Hepatocyte (in vitro differentiated cells): ENCODE data around the gene CD4. TPM values are rescaled to one million over a fixed set of nuclear protein-coding genes. Genes with fewer than 3 reads are reported as not detected.

Experiments
- DNase-seq: peaks from one replicate; pipeline ENCODE4 v3.0.0-alpha.2; 2016; ENCODE audit warnings: low spot score
- H2AFZ ChIP-seq: fragments of 200-600 bp; sonication (generic); 2 replicates; pipeline ENCODE4 v1.6.0; 2016; ENCODE audit warnings: antibody characterized with exemption, mild to moderate bottlenecking
- H3K27ac ChIP-seq: fragments of 200-600 bp; sonication (generic); 2 replicates; pipeline ENCODE4 v1.5.1; 2016; ENCODE audit warnings: mild to moderate bottlenecking
- H3K27me3 ChIP-seq: fragments of 200-600 bp; sonication (generic); 2 replicates; pipeline ENCODE4 v1.6.1; 2016
- H3K36me3 ChIP-seq: fragments of 200-600 bp; sonication (generic); replicated peaks from 2 replicates; pipeline ENCODE4 v1.5.1; 2016; ENCODE audit warnings: low read depth; ENCODE audit not compliant: insufficient read depth
- H3K4me1 ChIP-seq: fragments of 200-600 bp; sonication (generic); 2 replicates; pipeline ENCODE4 v1.5.1; 2016; ENCODE audit warnings: mild to moderate bottlenecking, moderate library complexity; ENCODE audit not compliant: insufficient read depth
- H3K4me2 ChIP-seq: fragments of 200-600 bp; sonication (generic); 2 replicates; pipeline ENCODE4 v1.6.0; 2016
- H3K4me3 ChIP-seq: fragments of 200-600 bp; sonication (generic); 2 replicates; pipeline ENCODE4 v1.5.1; 2016; ENCODE audit warnings: mild to moderate bottlenecking
- H3K79me2 ChIP-seq: fragments of 200-600 bp; sonication (generic); 2 replicates; pipeline ENCODE4 v1.6.0; 2017; ENCODE audit warnings: mild to moderate bottlenecking
- H3K9me2 ChIP-seq: fragments of 200-600 bp; sonication (generic); replicated peaks from 2 replicates; pipeline ENCODE4 v1.6.0; 2017; ENCODE audit warnings: mild to moderate bottlenecking; ENCODE audit not compliant: insufficient read depth
- H3K9me3 ChIP-seq: fragments of 200-600 bp; sonication (generic); 2 replicates; pipeline ENCODE4 v1.5.1; 2016; ENCODE audit warnings: low read depth, mild to moderate bottlenecking
- H4K20me1 ChIP-seq: fragments of 200-600 bp; sonication (generic); 2 replicates; pipeline ENCODE4 v1.6.0; 2016; ENCODE audit warnings: mild to moderate bottlenecking; ENCODE audit not compliant: insufficient read depth, poor library complexity, severe bottlenecking
- CTCF ChIP-seq: fragments of 200-600 bp; sonication (generic); IDR thresholded peaks from 2 replicates; pipeline ENCODE4 v1.5.1; 2016; ENCODE audit warnings: antibody characterized with exemption, mild to moderate bottlenecking; ENCODE audit not compliant: poor library complexity
- EZH2 ChIP-seq: fragments of 200-600 bp; sonication (generic); IDR thresholded peaks from 2 replicates; pipeline ENCODE4 v1.6.1; 2016; ENCODE audit warnings: antibody characterized with exemption, mild to moderate bottlenecking, borderline replicate concordance
- EZH2phosphoT487 ChIP-seq: fragments of 200-600 bp; sonication (generic); IDR thresholded peaks from one replicate; pipeline ENCODE4 v1.6.1; 2018; ENCODE audit warnings: antibody characterized with exemption, mild to moderate bottlenecking, low read depth, moderate library complexity; ENCODE audit not compliant: unreplicated experiment, severe bottlenecking
- WGBS: methylation state at CpG from one replicate; pipeline ENCODE4 v1.1.6; 2016; ENCODE audit warnings: low lambda C conversion rate; ENCODE audit errors: missing lambda C conversion rate; 5-methylcytosine and 5-hydroxymethylcytosine counted together
- polyA plus RNA-seq: library from polyadenylated mRNA; unstranded; fragments of >200 nt; fragmentation: Nextera tagmentation; extraction: Ambion mirVana; gene quantifications from 2 replicates; pipeline ENCODE4 v1.2.1, GENCODE V29; 2016
- total RNA-seq: library from RNA; depleted of rRNA; stranded (reverse); fragments of >200 nt; gene quantifications from 2 replicates; pipeline ENCODE4 v1.2.3, GENCODE V29; 2014

The CD4 gene
- total and polyA plus RNA-seq, 2 experiments from 2014 or later, result 2.7 to 6.4 TPM

- Histone ChIP-seq H3K27me3 (peaks cover 5% of the 10 kb centered on the region), H3K9me3 (no peaks in the 10 kb centered on the region), H3K36me3 (no peaks in the 10 kb centered on the region), H3K9me2 (no peaks in the 10 kb centered on the region), H3K4me1 (peaks cover 11% of the 10 kb centered on the region), H3K27ac (no peak overlapping the region), H2AFZ (no peak overlapping the region), H3K4me2 (peak overlapping the region; percentile 75), H4K20me1 (no peaks in the 10 kb centered on the region), H3K4me3 (no peak overlapping the region), H3K79me2 (peaks cover 6% of the 10 kb centered on the region)
- WGBS, result 13% methylated on average over 19 of the region's 19 CpGs
- TF ChIP-seq EZH2phosphoT487 (no peak), EZH2 (no peak), CTCF (peak; percentile 88)
- peak; percentile 92 for DNase-seq
Measured at GRCh38 chr12:6825398-6826124, 36.2 kb downstream of the CD4 start.

GRCh38 chr12:6826125-6826733, 36.9 kb downstream of the CD4 start:
- H3K79me2 ChIP-seq, result peaks cover 6% of the 10 kb centered on the region

GRCh38 chr12:6826734-6827436, 37.6 kb downstream of the CD4 start:
- Histone ChIP-seq H3K9me2 (no peaks in the 10 kb centered on the region), H3K9me3 (no peaks in the 10 kb centered on the region), H3K4me1 (peaks cover 3% of the 10 kb centered on the region), H3K36me3 (no peaks in the 10 kb centered on the region), H3K27ac (peak overlapping the region; percentile 59), H4K20me1 (no peaks in the 10 kb centered on the region), H2AFZ (no peak overlapping the region), H3K27me3 (peaks cover 5% of the 10 kb centered on the region), H3K79me2 (peaks cover 6% of the 10 kb centered on the region), H3K4me3 (no peak overlapping the region), H3K4me2 (peak overlapping the region; percentile 79)
- DNase-seq, result no peak
- 85% methylated on average over 22 of the region's 22 CpGs for WGBS
- no peak for TF ChIP-seq EZH2
- TF ChIP-seq EZH2phosphoT487, result no peak
- TF ChIP-seq CTCF, result no peak

More at GRCh38 chr12:6826125-6826733, 36.9 kb downstream of the CD4 start:
- H3K4me2 ChIP-seq, result no peak overlapping the region
- WGBS, result 88% methylated on average over 17 of the region's 17 CpGs
- H2AFZ ChIP-seq, result no peak overlapping the region
- no peaks in the 10 kb centered on the region for H3K9me2 ChIP-seq
- no peaks in the 10 kb centered on the region for H4K20me1 ChIP-seq
- H3K4me3 ChIP-seq, result no peak overlapping the region
- DNase-seq, result no peak
- TF ChIP-seq EZH2, result no peak
- no peak for TF ChIP-seq CTCF
- TF ChIP-seq EZH2phosphoT487, result no peak
- H3K9me3 ChIP-seq, result no peaks in the 10 kb centered on the region
- no peak overlapping the region for H3K27ac ChIP-seq
- H3K27me3 ChIP-seq, result peaks cover 5% of the 10 kb centered on the region
- H3K36me3 ChIP-seq, result no peaks in the 10 kb centered on the region
- H3K4me1 ChIP-seq, result peaks cover 4% of the 10 kb centered on the region
